HepG2 (cell line): ENCODE measurements around the gene THOC7. TPM values are rescaled to one million over a fixed set of nuclear protein-coding genes. Genes with fewer than 3 reads are reported as not detected.

Source experiments
- ATAC-seq: fragments of 200-7000 bp; cut with Tn5 transposase; 3 replicates; pipeline ENCODE4 v1.9.1; 2020; ENCODE audit warnings: mild to moderate bottlenecking, moderate library complexity
- BruUV-seq: library from RNA; stranded (reverse); fragments of 400-500 nt; replicated peaks from 2 replicates; lab custom pipeline; 2021; lab: Mats Ljungman, UMichigan
- CTCF ChIA-PET: fragments of 300-600 bp; formaldehyde crosslinking; extraction: SDS; loops from one replicate; lab custom pipeline; 2021; ENCODE audit warnings: low total read pairs, inconsistent platforms, low intra/inter-chr PET ratio; lab: Yijun Ruan, JAX
- POLR2A ChIA-PET: fragments of 350-600 bp; sonication (Branson Sonifier 250); formaldehyde crosslinking; loops from one replicate; lab custom pipeline; 2020; ENCODE audit warnings: antibody characterized with exemption, inconsistent platforms; lab: Yijun Ruan, JAX
- DNase-seq: peaks from one replicate; pipeline ENCODE4 v3.0.0-alpha.2; 2015; ENCODE audit warnings: low spot score
- FAIRE-seq: peaks from 3 replicates; lab custom pipeline; 2011; peaks lifted over from hg19 to GRCh38; lab: Jason Lieb, UNC
- H2AFZ ChIP-seq: one replicate; pipeline ENCODE4 v1.6.1; 2011; ENCODE audit warnings: low read length, inconsistent platforms
- H3K27ac ChIP-seq: fragments of 300-600 bp; 3 replicates; pipeline ENCODE4 v1.8.0; 2011; ENCODE audit warnings: mixed run types, mild to moderate bottlenecking, mixed read lengths, low read length, inconsistent platforms; ENCODE audit not compliant: insufficient read depth; ENCODE audit errors: extremely low read length
- H3K27me3 ChIP-seq, 2 experiments: fragments of 200-600 bp in 1 of 2; 2 replicates in 1 of 2; 3 replicates in 1 of 2; pipeline versions ENCODE4 v1.6.0 to v1.8.0; 2011; ENCODE audit warnings: low read length in 2 of 2, mild to moderate bottlenecking in 2 of 2, moderate library complexity in 2 of 2, inconsistent platforms in 1 of 2; ENCODE audit not compliant: insufficient read depth in 2 of 2, control insufficient read depth in 1 of 2
- H3K36me3 ChIP-seq, 2 experiments: fragments of 200-600 bp in 1 of 2; replicated peaks in 1 of 2; 2 replicates in 1 of 2; 3 replicates in 1 of 2; pipeline versions ENCODE4 v1.5.1 to v1.8.0; 2011; ENCODE audit warnings: low read length in 2 of 2, inconsistent platforms in 1 of 2; ENCODE audit not compliant: insufficient read depth in 2 of 2, control insufficient read depth in 1 of 2
- H3K4me1 ChIP-seq: 2 replicates; pipeline ENCODE4 v1.5.1; 2012; ENCODE audit warnings: low read length, inconsistent platforms; ENCODE audit not compliant: insufficient read depth
- H3K4me2 ChIP-seq: 2 replicates; pipeline ENCODE4 v1.6.0; 2011; ENCODE audit warnings: low read depth, low read length, inconsistent platforms
- H3K4me3 ChIP-seq, 3 experiments: fragments of 200-600 bp in 1 of 3; sonication (generic), shearing (Covaris generic) in 1 of 3; replicated peaks in 1 of 3; 2 replicates each; pipeline ENCODE4 v1.5.1; 2011 to 2016; ENCODE audit warnings: low read length in 3 of 3, inconsistent platforms in 2 of 3, low read depth in 2 of 3, mild to moderate bottlenecking in 2 of 3, control low read depth in 1 of 3, mixed read lengths in 1 of 3; ENCODE audit not compliant: insufficient read depth in 1 of 3
- H3K79me2 ChIP-seq: one replicate; pipeline ENCODE4 v1.6.1; 2011; ENCODE audit warnings: low read length, inconsistent platforms; ENCODE audit not compliant: insufficient read depth
- H3K9ac ChIP-seq: 2 replicates; pipeline ENCODE4 v1.6.0; 2011; ENCODE audit warnings: mild to moderate bottlenecking, low read depth, low read length, inconsistent platforms; ENCODE audit not compliant: insufficient read depth
- H3K9me3 ChIP-seq: 2 replicates; pipeline ENCODE4 v1.5.1; 2012; ENCODE audit warnings: mild to moderate bottlenecking, low read length
- H4K20me1 ChIP-seq: 2 replicates; pipeline ENCODE4 v1.6.0; 2011; ENCODE audit warnings: inconsistent platforms, mild to moderate bottlenecking, low read length, moderate library complexity; ENCODE audit not compliant: insufficient read depth
- ISX ChIP-seq: sonication (generic); formaldehyde crosslinking; conservative IDR thresholded peaks from 2 replicates; pipeline ENCODE4 v1.5.0; 2020; ENCODE audit warnings: missing genetic modification reagents
- RBFOX2 ChIP-seq: fragments of 200-400 bp; formaldehyde crosslinking; IDR thresholded peaks from 2 replicates; pipeline ENCODE4 v1.6.1; 2017; ENCODE audit warnings: low read depth, mild to moderate bottlenecking, low read length
- SP1 ChIP-seq, 2 experiments: fragments of 450-650 bp in 1 of 2; sonication (generic) in 1 of 2; formaldehyde crosslinking in 1 of 2; IDR thresholded peaks; 2 replicates each; pipeline versions ENCODE4 v1.4.0 to v1.6.1; 2016 to 2020; ENCODE audit warnings: missing genetic modification reagents in 1 of 2
- ZBTB42 ChIP-seq: sonication (generic); formaldehyde crosslinking; IDR thresholded peaks from 2 replicates; pipeline ENCODE4 v1.5.0; 2020; ENCODE audit warnings: mild to moderate bottlenecking, missing genetic modification reagents
- ZKSCAN5 ChIP-seq: sonication (generic); formaldehyde crosslinking; IDR thresholded peaks from 2 replicates; pipeline ENCODE4 v1.5.1; 2020; ENCODE audit warnings: mild to moderate bottlenecking, missing genetic modification reagents
- ZNF30 ChIP-seq: sonication (generic); formaldehyde crosslinking; IDR thresholded peaks from 2 replicates; pipeline ENCODE4 v1.5.0; 2020; ENCODE audit warnings: mild to moderate bottlenecking, missing genetic modification reagents
- ZNF709 ChIP-seq: sonication (generic); formaldehyde crosslinking; IDR thresholded peaks from 2 replicates; pipeline ENCODE4 v1.5.0; 2020; ENCODE audit warnings: mild to moderate bottlenecking, missing genetic modification reagents
- ZNF737 ChIP-seq: sonication (generic); formaldehyde crosslinking; IDR thresholded peaks from 2 replicates; pipeline ENCODE4 v1.5.0; 2020; ENCODE audit warnings: missing genetic modification reagents, mild to moderate bottlenecking, borderline replicate concordance
- WGBS: methylation state at CpG from one replicate; pipeline ENCODE4 v1.1.6; 2017; ENCODE audit warnings: low lambda C conversion rate; 5-methylcytosine and 5-hydroxymethylcytosine counted together
- in situ Hi-C: cut with HindIII; loops from 2 replicates; pipeline ENCODE4 v1.10.0; 2017; ENCODE audit warnings: low pct_unique_long_range_greater_than_20kb; ENCODE audit not compliant: extremely low pct_ligation_motif_present
- intact Hi-C: fragments of 100-400 bp; cut with micrococcal nuclease; formaldehyde crosslinking; loops from one replicate; pipeline ENCODE4 v1.10.0; 2022; ENCODE audit not compliant: unreplicated experiment
- polyA plus RNA-seq, 8 experiments: library from polyadenylated mRNA; depleted of rRNA in 3 of 8; stranded (reverse) in 7 of 8; unstranded in 1 of 8; fragments of >200 nt; fragmentation: Illumina TruSeq in 4 of 8; extraction: Trizol in 4 of 8; gene quantifications; 2 replicates each; pipeline versions ENCODE4 v1.2.1 to v1.2.3, GENCODE V29; 2011 to 2016; ENCODE audit warnings: low read depth in 4 of 8, missing spikeins in 1 of 8, mixed read lengths in 1 of 8; ENCODE audit not compliant: insufficient read depth in 1 of 8
- total RNA-seq, 5 experiments: library from RNA; depleted of rRNA; stranded (reverse); fragments of >200 nt; fragmentation: Illumina TruSeq; extraction: Trizol; gene quantifications; 2 replicates each; pipeline ENCODE4 v1.2.3, GENCODE V29; 2016; ENCODE audit warnings: low read depth in 1 of 5
- TF ChIP-seq, protein P1 (sequence below): sonication (generic); formaldehyde crosslinking; IDR thresholded peaks from 2 replicates; pipeline ENCODE4 v1.4.0; 2020; ENCODE audit warnings: missing genetic modification reagents, borderline replicate concordance
- TF ChIP-seq, protein P2 (sequence below): sonication (generic); formaldehyde crosslinking; IDR thresholded peaks from 2 replicates; pipeline ENCODE4 v1.4.0; 2020; ENCODE audit warnings: mild to moderate bottlenecking, missing genetic modification reagents
- TF ChIP-seq, protein P3 (sequence below): sonication (generic); formaldehyde crosslinking; IDR thresholded peaks from 2 replicates; pipeline ENCODE4 v1.4.0; 2020; ENCODE audit warnings: missing genetic modification reagents
- TF ChIP-seq, protein P4 (sequence below): sonication (generic); formaldehyde crosslinking; IDR thresholded peaks from 2 replicates; pipeline ENCODE4 v1.4.0; 2020; ENCODE audit warnings: missing genetic modification reagents
- TF ChIP-seq, protein P5 (sequence below): sonication (generic); formaldehyde crosslinking; IDR thresholded peaks from 2 replicates; pipeline ENCODE4 v1.4.0; 2020; ENCODE audit warnings: mild to moderate bottlenecking, low read depth, missing genetic modification reagents

THOC7 gene
- total and polyA plus RNA-seq, 2 of the 13 experiments (the other 11 are each of a cell fraction or from before 2014, with no cell fraction given): 32.8 to 63.5 TPM

DNA sequence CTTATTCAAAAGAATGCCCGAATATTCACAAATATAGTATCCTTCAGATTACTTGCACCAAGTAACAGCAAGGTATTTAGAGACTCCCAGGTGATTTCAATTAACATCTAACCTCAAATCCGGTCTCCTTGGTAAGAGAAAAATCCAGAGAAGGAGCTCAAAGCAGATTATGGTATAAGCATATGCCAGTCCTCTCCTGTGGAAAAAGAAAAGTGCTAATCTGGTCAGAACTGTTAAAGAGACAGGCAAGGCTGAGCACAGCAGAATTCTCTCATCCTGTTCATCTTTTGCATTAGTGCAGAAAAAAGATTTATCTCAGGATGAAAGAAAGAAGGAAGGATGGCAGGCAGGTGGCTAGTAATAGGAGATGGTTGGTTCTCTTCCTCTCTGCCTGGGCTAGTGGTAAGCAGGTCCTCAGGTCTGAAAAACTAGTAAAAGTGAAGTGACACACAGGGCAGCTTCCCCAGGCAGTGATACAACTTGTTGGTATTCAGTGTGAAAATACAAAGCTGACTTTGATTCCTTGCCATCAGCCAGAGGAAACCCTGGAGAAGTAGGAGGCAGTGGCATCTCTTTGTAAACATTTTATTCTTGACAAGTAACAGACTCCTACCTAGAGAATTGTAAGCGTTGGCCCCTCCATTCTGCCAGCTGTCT lies 14.3 kb upstream of the THOC7 start:
- CTCF ChIA-PET: no interaction called here
- no peak for FAIRE-seq
- 97% methylated on average over 3 of the region's 3 CpGs for WGBS

More for the DNA sequence above, 14.3 kb upstream of the THOC7 start:
- TF ChIP-seq ISX (CRISPR knock-in tag) (no peak), ZNF30 (CRISPR knock-in tag) (no peak), RBFOX2 (no peak), ZKSCAN5 (no peak), ZBTB42 (CRISPR knock-in tag) (no peak), ZNF709 (no peak), SP1 (IDR thresholded peaks at IDR 0.05) (no peak), SP1 (CRISPR knock-in tag; IDR thresholded peaks at IDR 0.05) (no peak), ZNF737 (CRISPR knock-in tag) (no peak)
- TF ChIP-seq, protein P1, sequence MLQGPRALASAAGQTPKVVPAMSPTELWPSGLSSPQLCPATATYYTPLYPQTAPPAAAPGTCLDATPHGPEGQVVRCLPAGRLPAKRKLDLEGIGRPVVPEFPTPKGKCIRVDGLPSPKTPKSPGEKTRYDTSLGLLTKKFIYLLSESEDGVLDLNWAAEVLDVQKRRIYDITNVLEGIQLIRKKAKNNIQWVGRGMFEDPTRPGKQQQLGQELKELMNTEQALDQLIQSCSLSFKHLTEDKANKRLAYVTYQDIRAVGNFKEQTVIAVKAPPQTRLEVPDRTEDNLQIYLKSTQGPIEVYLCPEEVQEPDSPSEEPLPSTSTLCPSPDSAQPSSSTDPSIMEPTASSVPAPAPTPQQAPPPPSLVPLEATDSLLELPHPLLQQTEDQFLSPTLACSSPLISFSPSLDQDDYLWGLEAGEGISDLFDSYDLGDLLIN (CRISPR knock-in tag): no peak
- TF ChIP-seq, protein P2, sequence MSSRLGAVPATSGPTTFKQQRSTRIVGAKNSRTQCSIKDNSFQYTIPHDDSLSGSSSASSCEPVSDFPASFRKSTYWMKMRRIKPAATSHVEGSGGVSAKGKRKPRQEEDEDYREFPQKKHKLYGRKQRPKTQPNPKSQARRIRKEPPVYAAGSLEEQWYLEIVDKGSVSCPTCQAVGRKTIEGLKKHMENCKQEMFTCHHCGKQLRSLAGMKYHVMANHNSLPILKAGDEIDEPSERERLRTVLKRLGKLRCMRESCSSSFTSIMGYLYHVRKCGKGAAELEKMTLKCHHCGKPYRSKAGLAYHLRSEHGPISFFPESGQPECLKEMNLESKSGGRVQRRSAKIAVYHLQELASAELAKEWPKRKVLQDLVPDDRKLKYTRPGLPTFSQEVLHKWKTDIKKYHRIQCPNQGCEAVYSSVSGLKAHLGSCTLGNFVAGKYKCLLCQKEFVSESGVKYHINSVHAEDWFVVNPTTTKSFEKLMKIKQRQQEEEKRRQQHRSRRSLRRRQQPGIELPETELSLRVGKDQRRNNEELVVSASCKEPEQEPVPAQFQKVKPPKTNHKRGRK (CRISPR knock-in tag): no peak
- TF ChIP-seq, protein P3, sequence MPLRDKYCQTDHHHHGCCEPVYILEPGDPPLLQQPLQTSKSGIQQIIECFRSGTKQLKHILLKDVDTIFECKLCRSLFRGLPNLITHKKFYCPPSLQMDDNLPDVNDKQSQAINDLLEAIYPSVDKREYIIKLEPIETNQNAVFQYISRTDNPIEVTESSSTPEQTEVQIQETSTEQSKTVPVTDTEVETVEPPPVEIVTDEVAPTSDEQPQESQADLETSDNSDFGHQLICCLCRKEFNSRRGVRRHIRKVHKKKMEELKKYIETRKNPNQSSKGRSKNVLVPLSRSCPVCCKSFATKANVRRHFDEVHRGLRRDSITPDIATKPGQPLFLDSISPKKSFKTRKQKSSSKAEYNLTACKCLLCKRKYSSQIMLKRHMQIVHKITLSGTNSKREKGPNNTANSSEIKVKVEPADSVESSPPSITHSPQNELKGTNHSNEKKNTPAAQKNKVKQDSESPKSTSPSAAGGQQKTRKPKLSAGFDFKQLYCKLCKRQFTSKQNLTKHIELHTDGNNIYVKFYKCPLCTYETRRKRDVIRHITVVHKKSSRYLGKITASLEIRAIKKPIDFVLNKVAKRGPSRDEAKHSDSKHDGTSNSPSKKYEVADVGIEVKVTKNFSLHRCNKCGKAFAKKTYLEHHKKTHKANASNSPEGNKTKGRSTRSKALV: no peak
- TF ChIP-seq, protein P4, sequence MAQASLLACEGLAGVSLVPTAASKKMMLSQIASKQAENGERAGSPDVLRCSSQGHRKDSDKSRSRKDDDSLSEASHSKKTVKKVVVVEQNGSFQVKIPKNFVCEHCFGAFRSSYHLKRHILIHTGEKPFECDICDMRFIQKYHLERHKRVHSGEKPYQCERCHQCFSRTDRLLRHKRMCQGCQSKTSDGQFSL (CRISPR knock-in tag): no peak
- TF ChIP-seq, protein P5, sequence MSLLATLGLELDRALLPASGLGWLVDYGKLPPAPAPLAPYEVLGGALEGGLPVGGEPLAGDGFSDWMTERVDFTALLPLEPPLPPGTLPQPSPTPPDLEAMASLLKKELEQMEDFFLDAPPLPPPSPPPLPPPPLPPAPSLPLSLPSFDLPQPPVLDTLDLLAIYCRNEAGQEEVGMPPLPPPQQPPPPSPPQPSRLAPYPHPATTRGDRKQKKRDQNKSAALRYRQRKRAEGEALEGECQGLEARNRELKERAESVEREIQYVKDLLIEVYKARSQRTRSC (CRISPR knock-in tag): no peak
- TF ChIP-seq, all 625 proteins: peak for 0
- POLR2A ChIA-PET: interaction anchor here (1.2 kb wide), 1 partner anchor 15 kb away, joined by 3 read pairs; the partner anchor contains the start of genes ATXN7 and THOC7
- H3K9me3 ChIP-seq: no peaks in the 10 kb centered on the region
- H4K20me1 ChIP-seq: peaks cover 10% of the 10 kb centered on the region
- H3K27me3 ChIP-seq: no peaks in the 10 kb centered on the region
- H3K9ac ChIP-seq: no peak overlapping the region
- in situ Hi-C loops: no loop called here
- H2AFZ ChIP-seq: no peak overlapping the region
- ATAC-seq (no peak), DNase-seq (no peak)
- no TSS peak for BruUV-seq
- no peak overlapping the region for H3K27ac ChIP-seq
- intact Hi-C loops: no loop called here
- no peaks in the 10 kb centered on the region for H3K36me3 ChIP-seq
- H3K4me2 ChIP-seq: no peak overlapping the region
- H3K4me3 ChIP-seq: no peak overlapping the region
- peaks cover 45% of the 10 kb centered on the region for H3K4me1 ChIP-seq
- peaks cover 41% of the 10 kb centered on the region for H3K79me2 ChIP-seq
